GM12878 (cell line): Measurements from ENCODE around the gene FBN2.

Experiments
- CBFB ChIP-seq: IDR thresholded peaks from 2 replicates; pipeline ENCODE4 v1.6.1; 2016; ENCODE audit warnings: antibody characterized with exemption, low read depth
- CTCF ChIP-seq, 3 experiments: IDR thresholded peaks in 2 of 3; conservative IDR thresholded peaks in 1 of 3; 2 replicates each; pipeline ENCODE4 v1.5.1; 2011; ENCODE audit warnings: low read depth in 3 of 3, low read length in 3 of 3, mild to moderate bottlenecking in 3 of 3, control low read depth in 2 of 3, moderate library complexity in 2 of 3, inconsistent platforms in 1 of 3, mixed read lengths in 1 of 3; ENCODE audit not compliant: control insufficient read depth in 2 of 3, insufficient read depth in 1 of 3; ENCODE audit errors: extremely low read depth in 1 of 3
- GABPA ChIP-seq: IDR thresholded peaks from 2 replicates; pipeline ENCODE4 v1.6.1; 2014; ENCODE audit warnings: antibody characterized with exemption, low read depth, mild to moderate bottlenecking, inconsistent platforms
- IRF4 ChIP-seq: IDR thresholded peaks from 2 replicates; pipeline ENCODE4 v1.6.1; 2011; ENCODE audit warnings: low read depth, low read length
- POLR2A ChIP-seq: IDR thresholded peaks from 2 replicates; pipeline ENCODE4 v1.6.1; 2011; ENCODE audit warnings: low read depth, mild to moderate bottlenecking, low read length
- SMC3 ChIP-seq: IDR thresholded peaks from 2 replicates; pipeline ENCODE4 v1.6.1; 2011; ENCODE audit warnings: low read length, improper control_type of control experiment, borderline replicate concordance
- TAF1 ChIP-seq: IDR thresholded peaks from 2 replicates; pipeline ENCODE4 v1.6.1; 2011; ENCODE audit warnings: mild to moderate bottlenecking, low read depth, low read length, borderline replicate concordance
- TCF3 ChIP-seq: IDR thresholded peaks from 2 replicates; pipeline ENCODE4 v1.6.1; 2012; ENCODE audit warnings: low read depth, mild to moderate bottlenecking, low read length, borderline replicate concordance; ENCODE audit not compliant: insufficient read depth

- TF ChIP-seq CTCF (IDR thresholded peaks at IDR 0.05 in 2 of 3, conservative IDR thresholded peaks at IDR 0.05 in 1 of 3; ENCODE audit: control insufficient read depth in 2 of 3, extremely low read depth in 1 of 3, insufficient read depth in 1 of 3, low read depth in 3 of 3, low read length in 3 of 3) (no peak), GABPA (no peak), TAF1 (no peak), SMC3 (no peak), TCF3 (no peak), IRF4 (no peak), CBFB (no peak), POLR2A (no peak)
Observed at GRCh38 chr5:128513806-128514205, 24.2 kb downstream of the FBN2 start.
